ENCODE measurements around the gene ANKRD13D.
"Not testable (repeated sequence)": the region's sequence is repeated elsewhere in the genome, so short reads cannot be mapped to it uniquely, and the experiment has no call there.

ANKRD13D gene

GRCh38 chr11:67317205-67317887 is 28.2 kb downstream of the ANKRD13D start:
- DNase-seq (ENCODE audit: low read depth): peak; percentile 93

- DNase-seq (ENCODE audit: low read depth): no peak
These were observed 28.9 kb downstream of the ANKRD13D start for GRCh38 chr11:67317888-67318555.

GRCh38 chr11:67318876-67319275 is 29.8 kb downstream of the ANKRD13D start:
- not testable (repeated sequence) for DNase-seq (ENCODE audit: low read depth)

- DNase-seq (ENCODE audit: low read depth): peak; percentile 51
These were observed 30.9 kb downstream of the ANKRD13D start for GRCh38 chr11:67320011-67320410.

GRCh38 chr11:67320691-67321090 is 31.6 kb downstream of the ANKRD13D start:
- no peak for DNase-seq (ENCODE audit: low read depth)

GRCh38 chr11:67321313-67321871 is 32.3 kb downstream of the ANKRD13D start:
- DNase-seq (ENCODE audit: low read depth): no peak

- no peak for DNase-seq (ENCODE audit: low read depth)
These were observed 32.9 kb downstream of the ANKRD13D start for GRCh38 chr11:67322049-67322448.

GRCh38 chr11:67323526-67323925 is 34.4 kb downstream of the ANKRD13D start:
- no peak for DNase-seq (ENCODE audit: low read depth)

- DNase-seq (ENCODE audit: low read depth): peak; percentile 16
These were observed 43.1 kb downstream of the ANKRD13D start for GRCh38 chr11:67332081-67332691.

GRCh38 chr11:67337257-67337656 is 48.2 kb downstream of the ANKRD13D start:
- no peak for DNase-seq (ENCODE audit: low read depth)

GRCh38 chr11:67344264-67344663 is 55.2 kb downstream of the ANKRD13D start:
- no peak for DNase-seq (ENCODE audit: low read depth)

GRCh38 chr11:67345247-67345919 is 56.3 kb downstream of the ANKRD13D start:
- no peak for DNase-seq (ENCODE audit: low read depth)

- DNase-seq (ENCODE audit: low read depth): peak; percentile 62
These were observed 57.1 kb downstream of the ANKRD13D start for GRCh38 chr11:67345920-67346819.

- DNase-seq (ENCODE audit: low read depth): peak; percentile 37
These were observed 59.1 kb downstream of the ANKRD13D start for GRCh38 chr11:67347964-67348749.

GRCh38 chr11:67349036-67349435 is 59.9 kb downstream of the ANKRD13D start:
- no peak for DNase-seq (ENCODE audit: low read depth)

- no peak for DNase-seq (ENCODE audit: low read depth)
These were observed 60.4 kb downstream of the ANKRD13D start for GRCh38 chr11:67349457-67349856.

- no peak for DNase-seq (ENCODE audit: low read depth)
These were observed 60.9 kb downstream of the ANKRD13D start for GRCh38 chr11:67349928-67350465.

GRCh38 chr11:67351275-67352005 is 62.3 kb downstream of the ANKRD13D start:
- DNase-seq (ENCODE audit: low read depth): peak; percentile 84

All from EH (cell line).